ENCODE results near the gene ADCY7.
"Not testable (repeated sequence)": the region's sequence is repeated elsewhere in the genome, so short reads cannot be mapped to it uniquely, and the experiment has no call there.

The ADCY7 gene

GRCh38 chr16:50229149-50229726 is 37.1 kb upstream of the ADCY7 start:
- no peak for DNase-seq (ENCODE audit: low read depth)
- TF ChIP-seq CTCF (IDR thresholded peaks at IDR 0.05; ENCODE audit: control insufficient read depth, insufficient read depth, low read depth, low read length, missing control alignments), result no peak
- no peak overlapping the region for H3K4me3 ChIP-seq (ENCODE audit: control insufficient read depth, low read depth, low read length)

- no peak for DNase-seq (ENCODE audit: low read depth)
- no peak overlapping the region for H3K4me3 ChIP-seq (ENCODE audit: control insufficient read depth, low read depth, low read length)
- TF ChIP-seq CTCF (IDR thresholded peaks at IDR 0.05; ENCODE audit: control insufficient read depth, insufficient read depth, low read depth, low read length, missing control alignments), result no peak
Observed at GRCh38 chr16:50234771-50235556, 31.4 kb upstream of the ADCY7 start.

GRCh38 chr16:50235581-50235980 is 30.8 kb upstream of the ADCY7 start:
- TF ChIP-seq CTCF (IDR thresholded peaks at IDR 0.05; ENCODE audit: control insufficient read depth, insufficient read depth, low read depth, low read length, missing control alignments), result no peak
- DNase-seq (ENCODE audit: low read depth), result no peak
- H3K4me3 ChIP-seq (ENCODE audit: control insufficient read depth, low read depth, low read length), result no peak overlapping the region

- no peak overlapping the region for H3K4me3 ChIP-seq (ENCODE audit: control insufficient read depth, low read depth, low read length)
- no peak for DNase-seq (ENCODE audit: low read depth)
- no peak for TF ChIP-seq CTCF (IDR thresholded peaks at IDR 0.05; ENCODE audit: control insufficient read depth, insufficient read depth, low read depth, low read length, missing control alignments)
Observed at GRCh38 chr16:50238314-50238713, 28.0 kb upstream of the ADCY7 start.

GRCh38 chr16:50238868-50239301 is 27.5 kb upstream of the ADCY7 start:
- no peak for TF ChIP-seq CTCF (IDR thresholded peaks at IDR 0.05; ENCODE audit: control insufficient read depth, insufficient read depth, low read depth, low read length, missing control alignments)
- DNase-seq (ENCODE audit: low read depth), result no peak

GRCh38 chr16:50243024-50243423 is 23.3 kb upstream of the ADCY7 start:
- DNase-seq (ENCODE audit: low read depth); H3K4me3 ChIP-seq (ENCODE audit: control insufficient read depth, low read depth, low read length): not testable (repeated sequence)

More at GRCh38 chr16:50238868-50239301, 27.5 kb upstream of the ADCY7 start:
- H3K4me3 ChIP-seq (ENCODE audit: control insufficient read depth, low read depth, low read length), result no peak overlapping the region

GRCh38 chr16:50244140-50244503 is 22.2 kb upstream of the ADCY7 start:
- no peak for DNase-seq (ENCODE audit: low read depth)
- TF ChIP-seq CTCF (IDR thresholded peaks at IDR 0.05; ENCODE audit: control insufficient read depth, insufficient read depth, low read depth, low read length, missing control alignments), result no peak
- H3K4me3 ChIP-seq (ENCODE audit: control insufficient read depth, low read depth, low read length), result no peak overlapping the region

All from AG09309 (cell line).